ENCODE results near the gene PLCB4.
A peak's percentile ranks its signal among the peaks of the same experiment; 100 is the strongest.
"Not testable (repeated sequence)": the region's sequence is repeated elsewhere in the genome, so short reads cannot be mapped to it uniquely, and the experiment has no call there.

The PLCB4 gene

GRCh38 chr20:9068841-9069663 lies at the start of gene PLCB4:
PLCB4 (plus strand) TSS chr20:9069087; CDS start chr20:9307815, 238,728 bp downstream.
- DNase-seq (ENCODE audit: low spot score), result peak; percentile 51

- no peak for DNase-seq (ENCODE audit: low spot score)
Observed at GRCh38 chr20:9019833-9020232, 49.1 kb upstream of the PLCB4 start.

DNA sequence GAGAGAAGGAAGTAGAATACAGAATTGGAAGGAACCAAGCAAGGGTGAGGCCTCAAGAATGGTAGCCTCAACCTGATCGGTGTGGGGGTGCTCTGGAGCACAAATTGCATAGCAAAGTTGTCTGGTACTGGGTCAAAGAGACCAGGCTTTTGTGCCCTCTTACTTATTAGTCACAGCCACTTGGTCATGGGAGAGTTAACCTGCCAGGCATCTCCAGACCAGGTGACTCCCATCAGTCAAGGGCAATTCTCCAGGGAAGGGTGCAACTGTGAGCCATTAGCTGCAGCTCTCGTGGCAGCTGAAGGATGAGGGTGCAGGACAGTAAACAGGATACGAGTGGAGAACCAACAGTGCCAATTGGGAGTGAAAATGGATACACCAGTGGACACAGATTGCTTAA lies 47.7 kb upstream of the PLCB4 start:
- no peak for DNase-seq (ENCODE audit: low spot score)

GRCh38 chr20:9021699-9022098 lies 47.2 kb upstream of the PLCB4 start:
- no peak for DNase-seq (ENCODE audit: low spot score)

- DNase-seq (ENCODE audit: low spot score), result no peak
Observed at GRCh38 chr20:9022376-9022775, 46.5 kb upstream of the PLCB4 start.

- no peak for DNase-seq (ENCODE audit: low spot score)
Observed at GRCh38 chr20:9024606-9025005, 44.3 kb upstream of the PLCB4 start.

GRCh38 chr20:9025011-9025410 lies 43.9 kb upstream of the PLCB4 start:
- no peak for DNase-seq (ENCODE audit: low spot score)

DNA sequence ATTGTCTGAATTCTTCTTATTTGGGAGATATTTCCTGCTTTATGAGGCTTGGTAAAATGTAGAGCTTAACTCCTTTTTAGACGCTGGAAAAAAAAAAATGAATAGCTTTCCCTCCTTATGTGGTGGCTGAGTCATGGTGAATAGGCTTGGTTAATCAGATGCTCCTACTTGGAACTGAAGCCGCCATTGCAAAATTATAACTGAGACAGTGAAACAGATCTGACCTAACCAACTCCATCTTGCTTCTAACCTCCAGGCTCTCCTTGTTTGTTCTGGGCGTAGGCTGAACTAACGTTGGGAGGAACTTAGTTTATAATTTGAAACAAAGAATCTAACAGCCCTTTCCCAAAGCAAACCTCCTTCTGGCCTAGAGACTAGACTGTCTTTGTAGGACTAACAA lies 43.2 kb upstream of the PLCB4 start:
- DNase-seq (ENCODE audit: low spot score), result no peak

DNA sequence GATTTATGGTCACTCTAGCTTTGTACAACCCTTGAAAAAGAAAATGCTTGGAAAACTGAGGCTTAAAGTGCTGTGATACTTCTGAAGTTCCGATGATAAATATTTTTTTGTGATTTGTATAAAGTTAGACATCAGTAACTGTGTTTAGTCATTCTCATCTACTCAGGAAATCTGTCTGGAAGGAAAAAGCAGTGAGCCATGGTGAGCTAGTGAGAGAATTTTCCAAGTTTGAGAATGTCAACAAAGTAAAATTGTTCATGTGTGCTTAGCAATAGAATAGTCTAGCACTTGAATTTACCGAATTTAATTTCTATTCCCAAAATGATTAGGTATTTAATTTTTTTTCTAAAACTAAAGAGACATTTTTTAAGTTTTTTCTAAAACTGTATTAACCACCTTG lies 41.3 kb upstream of the PLCB4 start:
- DNase-seq (ENCODE audit: low spot score), result no peak

DNA sequence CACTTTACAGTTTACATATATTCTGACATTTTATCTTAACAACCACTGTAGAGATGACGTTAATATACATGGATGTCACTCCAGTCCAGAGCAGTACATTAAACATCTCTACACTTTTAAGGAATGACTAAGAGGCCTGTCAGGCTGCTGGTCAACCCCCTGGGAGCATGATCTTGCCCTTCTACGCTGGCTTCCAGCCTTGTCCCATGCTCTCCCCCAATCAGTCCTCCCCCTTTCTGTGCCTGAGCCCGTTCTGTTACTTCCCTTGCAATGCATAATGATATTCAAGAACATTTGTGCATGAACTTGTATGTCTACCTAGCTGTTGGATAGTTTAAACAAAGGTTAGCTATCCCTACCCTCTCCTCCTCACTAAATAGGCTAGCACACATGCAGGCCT lies 40.5 kb upstream of the PLCB4 start:
- no peak for DNase-seq (ENCODE audit: low spot score)

- DNase-seq (ENCODE audit: low spot score), result no peak
Observed at GRCh38 chr20:9031991-9032390, 36.9 kb upstream of the PLCB4 start.

DNA sequence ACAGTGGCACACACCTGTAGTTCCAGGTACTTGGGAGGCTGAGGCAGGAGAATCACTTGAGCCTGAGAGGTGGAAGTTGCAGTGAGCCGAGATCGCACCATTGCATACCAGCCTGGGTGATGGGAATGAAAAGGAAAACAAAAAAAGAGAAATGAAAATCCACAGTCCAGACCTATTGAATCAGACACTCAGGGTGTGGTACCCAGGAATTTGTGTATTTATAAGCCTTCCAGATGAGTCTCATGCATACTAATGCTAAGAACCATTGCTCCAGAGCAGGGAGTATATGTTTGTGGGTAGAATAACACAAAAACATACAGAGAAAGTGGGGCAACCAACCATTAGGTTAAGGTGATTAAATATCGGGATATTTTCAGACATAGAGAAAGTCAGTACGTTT lies 36.1 kb upstream of the PLCB4 start:
- no peak for DNase-seq (ENCODE audit: low spot score)

GRCh38 chr20:9035126-9035525 lies 33.8 kb upstream of the PLCB4 start:
- no peak for DNase-seq (ENCODE audit: low spot score)

GRCh38 chr20:9036593-9036992 lies 32.3 kb upstream of the PLCB4 start:
- no peak for DNase-seq (ENCODE audit: low spot score)

GRCh38 chr20:9038791-9039535 lies 29.9 kb upstream of the PLCB4 start:
- no peak for DNase-seq (ENCODE audit: low spot score)

DNA sequence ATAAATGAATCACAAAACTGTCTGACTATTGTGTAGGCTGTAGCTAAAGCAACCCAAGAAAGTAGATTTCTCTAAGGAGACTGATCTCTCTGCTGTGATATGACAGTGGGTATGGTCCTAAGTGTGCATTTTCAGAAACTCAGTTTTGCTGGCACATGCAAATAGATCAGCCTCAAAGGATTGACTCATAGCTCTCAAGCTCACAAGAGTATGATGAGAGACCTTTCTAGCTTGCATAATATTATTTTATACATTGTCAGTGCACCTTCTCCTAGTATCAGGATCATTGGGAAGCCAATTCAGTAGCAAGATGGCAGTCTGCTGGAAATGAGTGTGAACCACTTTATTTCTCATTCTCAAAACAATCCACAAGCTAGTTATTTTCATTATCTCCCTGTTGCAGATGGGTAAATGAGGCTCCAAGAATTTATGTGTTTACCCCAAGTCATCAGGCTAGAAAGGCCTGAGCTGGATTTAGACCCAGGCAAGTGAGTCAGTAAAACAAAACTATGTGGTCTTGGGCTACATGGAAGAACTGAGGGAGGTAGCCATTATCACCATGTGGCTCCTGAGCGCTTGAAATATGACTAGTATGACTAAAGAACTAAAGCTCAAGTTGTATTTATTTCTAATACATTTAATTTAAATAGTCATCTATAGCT lies 27.9 kb upstream of the PLCB4 start:
- DNase-seq (ENCODE audit: low spot score), result no peak

- no peak for DNase-seq (ENCODE audit: low spot score)
Observed at GRCh38 chr20:9043364-9043763, 25.5 kb upstream of the PLCB4 start.

DNA sequence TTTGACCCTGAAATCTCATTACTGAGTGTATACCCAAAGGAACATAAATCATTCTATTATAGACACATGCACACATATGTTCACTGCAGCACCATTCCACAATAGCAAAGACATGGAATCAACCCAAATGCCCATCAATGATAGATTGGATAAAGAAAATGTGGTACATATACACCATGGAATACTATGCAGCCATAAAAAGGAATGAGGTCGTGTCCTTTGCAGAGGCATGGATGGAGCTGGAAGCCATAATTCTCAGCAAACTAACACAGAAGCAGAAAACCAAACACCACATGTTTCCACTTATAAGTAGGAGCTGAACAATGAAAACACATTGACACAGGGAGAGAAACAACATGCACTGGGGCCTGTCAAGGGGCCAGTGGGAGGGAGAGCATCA lies 21.0 kb upstream of the PLCB4 start:
- not testable (repeated sequence) for DNase-seq (ENCODE audit: low spot score)

DNA sequence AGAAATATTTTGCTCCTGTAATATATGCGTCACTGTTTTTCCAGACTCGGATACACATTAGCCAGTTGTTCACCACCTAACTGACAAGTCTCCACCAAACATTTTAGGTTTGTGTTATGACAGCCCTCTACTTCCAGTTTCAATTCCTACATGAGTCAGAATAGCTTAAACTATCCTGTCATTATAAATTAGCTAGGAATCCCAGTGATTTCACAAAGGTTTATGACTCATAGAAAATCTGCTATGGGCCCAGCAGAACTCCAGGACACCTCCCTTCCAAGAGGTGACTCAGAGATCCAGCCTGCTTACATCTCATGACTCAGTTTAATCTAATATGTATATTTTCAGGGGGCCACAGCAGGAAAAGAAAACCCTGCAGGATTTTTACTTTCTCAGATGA lies 17.4 kb upstream of the PLCB4 start:
- no peak for DNase-seq (ENCODE audit: low spot score)

DNA sequence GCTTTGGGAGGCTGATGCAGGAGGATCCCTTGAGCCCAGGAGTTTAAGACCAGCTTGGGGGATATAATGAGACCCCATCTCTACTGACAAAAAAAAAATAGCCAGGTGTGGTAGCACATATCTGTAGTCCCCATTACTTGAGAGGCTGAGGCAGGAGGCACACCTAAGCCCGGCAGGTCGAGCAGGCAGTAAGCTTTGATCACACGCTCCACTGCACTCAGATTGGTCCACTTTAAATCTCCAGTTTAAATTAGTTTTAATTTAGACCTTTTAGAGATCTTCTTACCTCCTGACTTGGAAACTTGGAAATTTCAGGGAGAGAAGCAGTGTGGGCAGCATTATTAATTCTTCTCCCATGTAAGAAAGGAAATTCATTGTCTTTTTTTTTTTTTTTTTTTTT lies 16.8 kb upstream of the PLCB4 start:
- no peak for DNase-seq (ENCODE audit: low spot score)

DNA sequence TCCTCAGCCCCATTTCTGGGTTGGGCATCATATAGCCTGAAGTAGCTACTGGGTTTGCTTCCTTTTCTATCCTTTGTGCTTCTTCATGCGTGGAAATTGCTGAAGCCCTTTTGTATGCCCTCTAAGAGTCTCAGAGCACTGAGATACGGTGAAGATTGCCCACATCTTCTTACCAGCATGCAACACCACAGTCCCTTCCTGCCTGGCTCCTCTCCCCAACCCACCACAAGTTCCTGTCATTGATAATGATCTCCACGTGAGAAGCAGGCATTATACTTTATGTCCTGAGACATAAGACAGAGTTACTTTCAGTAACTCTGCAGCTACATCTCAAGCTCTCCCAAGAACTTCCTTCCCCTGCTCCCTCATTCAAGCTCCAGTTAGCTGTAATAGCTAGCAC lies 15.8 kb upstream of the PLCB4 start:
- DNase-seq (ENCODE audit: low spot score), result no peak

DNA sequence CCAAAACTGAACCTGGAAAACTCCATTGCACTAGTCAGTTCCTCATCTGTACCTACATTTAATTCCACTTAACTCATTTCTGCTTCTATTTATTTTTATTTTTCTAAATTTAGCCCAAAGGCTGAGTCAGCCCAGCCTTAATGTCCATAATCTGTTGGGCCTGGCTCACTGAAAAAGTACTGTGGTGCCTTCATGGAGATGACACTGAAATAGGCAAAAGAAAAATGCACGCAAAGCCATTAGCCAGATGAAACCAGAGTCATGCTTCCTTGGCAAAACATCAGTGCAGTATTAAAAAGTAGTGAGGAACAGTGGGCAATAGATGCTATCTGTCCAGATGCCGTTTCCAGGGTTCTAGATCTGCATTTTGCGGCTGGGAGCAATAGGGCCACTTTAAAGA lies 14.7 kb upstream of the PLCB4 start:
- no peak for DNase-seq (ENCODE audit: low spot score)

GRCh38 chr20:9059931-9060330 lies 9.0 kb upstream of the PLCB4 start:
- no peak for DNase-seq (ENCODE audit: low spot score)
